HCT116 (cell line): Measurements from ENCODE around the gene SSR1. TPM values are rescaled to one million over a fixed set of nuclear protein-coding genes. Genes with fewer than 3 reads are reported as not detected.

ENCODE experiments used
- ATAC-seq: fragments of 200-7000 bp; cut with Tn5 transposase; 2 replicates; pipeline ENCODE4 v1.9.1; 2020; ENCODE audit warnings: mild to moderate bottlenecking, moderate library complexity
- BruUV-seq: library from RNA; stranded (reverse); fragments of 400-500 nt; replicated peaks from 2 replicates; lab custom pipeline; 2021; lab: Mats Ljungman, UMichigan
- CTCF ChIA-PET: fragments of 300-600 bp; sonication (Branson Sonifier 250); formaldehyde crosslinking; loops from one replicate; lab custom pipeline; 2021; ENCODE audit warnings: antibody characterized with exemption; lab: Charles Lee
- POLR2A ChIA-PET: fragments of 300-600, 350-600 bp; sonication (Branson Sonifier 250); formaldehyde crosslinking; loops from one replicate; lab custom pipeline; 2021; ENCODE audit warnings: antibody characterized with exemption; lab: Charles Lee
- RAD21 ChIA-PET, 2 experiments: fragments of 300-600 bp; sonication (Branson Sonifier 250); formaldehyde crosslinking; loops; one replicate each; lab custom pipeline; 2023; ENCODE audit warnings: low total read pairs in 2 of 2; ENCODE audit not compliant: uncharacterized antibody in 2 of 2, unreplicated experiment in 2 of 2, low non-redundant PET in 1 of 2; lab: Charles Lee
- DNase-seq: peaks from one replicate; pipeline ENCODE4 v3.0.0-alpha.2; 2010; ENCODE audit warnings: low read depth, low spot score
- H2AFZ ChIP-seq: fragments of 200-600 bp; shearing (Covaris generic), sonication (generic); 2 replicates; pipeline ENCODE4 v1.6.1; 2017; ENCODE audit warnings: low read depth, mixed run types, mixed read lengths, antibody characterized with exemption, low read length; ENCODE audit not compliant: poor library complexity, severe bottlenecking
- H3K27ac ChIP-seq: 2 replicates; pipeline ENCODE4 v1.5.1; 2012; ENCODE audit warnings: low read depth, low read length
- H3K27me3 ChIP-seq: fragments of 200-600 bp; sonication (generic); 2 replicates; pipeline ENCODE4 v1.6.1; 2016; ENCODE audit warnings: mixed run types, low read length, mixed read lengths; ENCODE audit not compliant: insufficient read depth
- H3K36me3 ChIP-seq, 2 experiments: fragments of 200-500 bp in 1 of 2; fragments of 200-600 bp in 1 of 2; sonication (Bioruptor generic) in 1 of 2; sonication (generic) in 1 of 2; 2 replicates each; pipeline versions ENCODE4 v1.5.1 to v1.6.1; 2014 to 2016; ENCODE audit warnings: low read length in 2 of 2, inconsistent platforms in 1 of 2, mixed read lengths in 1 of 2, mixed run types in 1 of 2; ENCODE audit not compliant: insufficient read depth in 2 of 2, control insufficient read depth in 1 of 2
- H3K4me1 ChIP-seq, 2 experiments: fragments of 200-600 bp in 1 of 2; sonication (generic) in 1 of 2; 2 replicates each; pipeline versions ENCODE4 v1.5.1 to v1.6.1; 2012 to 2017; ENCODE audit warnings: low read length in 2 of 2, inconsistent platforms in 1 of 2, mild to moderate bottlenecking in 1 of 2, mixed read lengths in 1 of 2, mixed run types in 1 of 2, moderate library complexity in 1 of 2; ENCODE audit not compliant: insufficient read depth in 2 of 2, control insufficient read depth in 1 of 2
- H3K4me2 ChIP-seq: fragments of 200-600 bp; sonication (generic); 2 replicates; pipeline ENCODE4 v1.6.1; 2017; ENCODE audit warnings: mixed run types, low read length, mixed read lengths
- H3K4me3 ChIP-seq, 2 experiments: fragments of 200-600 bp in 1 of 2; sonication (generic) in 1 of 2; replicated peaks in 1 of 2; 2 replicates each; pipeline ENCODE4 v1.5.1; 2011 to 2016; ENCODE audit warnings: low read length in 2 of 2, control low read depth in 1 of 2, low read depth in 1 of 2, mild to moderate bottlenecking in 1 of 2, mixed read lengths in 1 of 2, mixed run types in 1 of 2
- H3K79me2 ChIP-seq: fragments of 200-600 bp; sonication (generic); 2 replicates; pipeline ENCODE4 v1.6.1; 2017; ENCODE audit warnings: mild to moderate bottlenecking, mixed run types, low read length, moderate library complexity, mixed read lengths; ENCODE audit not compliant: insufficient read depth
- H3K9ac ChIP-seq: fragments of 200-600 bp; sonication (generic); 2 replicates; pipeline ENCODE4 v1.6.1; 2016; ENCODE audit warnings: low read length, mixed read lengths
- H3K9me2 ChIP-seq: fragments of 200-600 bp; sonication (generic), shearing (Covaris generic); 2 replicates; pipeline ENCODE4 v1.6.1; 2017; ENCODE audit warnings: mixed run types, mild to moderate bottlenecking, moderate library complexity; ENCODE audit not compliant: insufficient read depth
- H3K9me3 ChIP-seq, 2 experiments: fragments of 200-500 bp in 1 of 2; fragments of 200-600 bp in 1 of 2; sonication (Bioruptor generic) in 1 of 2; sonication (generic) in 1 of 2; 2 replicates each; pipeline ENCODE4 v1.6.1; 2014 to 2017; ENCODE audit warnings: low read length in 2 of 2, mixed read lengths in 2 of 2, inconsistent platforms in 1 of 2, low read depth in 1 of 2, mild to moderate bottlenecking in 1 of 2, mixed run types in 1 of 2, moderate library complexity in 1 of 2; ENCODE audit not compliant: control insufficient read depth in 1 of 2, insufficient read depth in 1 of 2
- H4K20me1 ChIP-seq: fragments of 200-600 bp; sonication (generic), shearing (Covaris generic); 2 replicates; pipeline ENCODE4 v1.6.1; 2017; ENCODE audit warnings: mixed run types, mild to moderate bottlenecking, moderate library complexity; ENCODE audit not compliant: insufficient read depth
- CBX3 ChIP-seq: IDR thresholded peaks from 2 replicates; pipeline ENCODE4 v1.6.1; 2012; ENCODE audit warnings: low read depth
- ELF1 ChIP-seq: IDR thresholded peaks from 2 replicates; pipeline ENCODE4 v1.6.1; 2012; ENCODE audit warnings: low read depth, borderline replicate concordance
- FOSL1 ChIP-seq: IDR thresholded peaks from 2 replicates; pipeline ENCODE4 v1.6.1; 2012; ENCODE audit warnings: low read depth
- RAD21 ChIP-seq: IDR thresholded peaks from 2 replicates; pipeline ENCODE4 v1.6.1; 2012; ENCODE audit warnings: low read depth, mild to moderate bottlenecking
- REST ChIP-seq: IDR thresholded peaks from 2 replicates; pipeline ENCODE4 v1.6.1; 2012; ENCODE audit warnings: low read depth
- SP1 ChIP-seq: IDR thresholded peaks from 2 replicates; pipeline ENCODE4 v1.6.1; 2012; ENCODE audit warnings: low read depth
- SRF ChIP-seq: IDR thresholded peaks from 2 replicates; pipeline ENCODE4 v1.6.1; 2012; ENCODE audit warnings: low read depth
- ZBTB33 ChIP-seq: IDR thresholded peaks from 2 replicates; pipeline ENCODE4 v1.6.1; 2011; ENCODE audit warnings: mild to moderate bottlenecking, low read length, moderate library complexity; ENCODE audit not compliant: insufficient replicate concordance; ENCODE audit errors: extremely low read depth
- ZNF274 ChIP-seq: fragments of 200-500 bp; sonication (Bioruptor generic); IDR thresholded peaks from 2 replicates; pipeline ENCODE4 v1.6.1; 2014; ENCODE audit warnings: mild to moderate bottlenecking, low read depth, low read length, inconsistent platforms
- intact Hi-C: fragments of 100-400 bp; cut with micrococcal nuclease; formaldehyde crosslinking; loops from 2 replicates; pipeline ENCODE4 v1.10.0; 2022
- total RNA-seq: library from RNA; stranded (reverse); gene quantifications from one replicate; pipeline ENCODE4 v1.2.1, GENCODE V29; 2021; ENCODE audit not compliant: unreplicated experiment

SSR1 gene
- total RNA-seq, 1 experiment from 2014 or later, result 127 TPM

- no peaks in the 10 kb centered on the region for H3K9me3 ChIP-seq
- no peaks in the 10 kb centered on the region for H3K9me2 ChIP-seq
- no peak overlapping the region for H3K9ac ChIP-seq
- ChIA-PET RAD21 (no interaction called here), CTCF (no interaction called here)
- H2AFZ ChIP-seq, result no peak overlapping the region
- peaks cover 14 to 26% of the 10 kb centered on the region in 2 experiments; a peak in 3 of 4 replicates for H3K36me3 ChIP-seq
- no peaks in the 10 kb centered on the region; the same call in 1 of the 2 replicates for H4K20me1 ChIP-seq
- no peak for DNase-seq
- no peak overlapping the region for H3K4me2 ChIP-seq
- no TSS peak for BruUV-seq
- no peak overlapping the region for H3K4me3 ChIP-seq
- H3K27ac ChIP-seq, result no peak overlapping the region
- TF ChIP-seq ELF1, result no peak
- TF ChIP-seq REST, result no peak
- TF ChIP-seq, all 23 proteins: peak for 0
- H3K4me1 ChIP-seq, result no peaks in the 10 kb centered on the region
- no peak for ATAC-seq
- H3K27me3 ChIP-seq, result no peaks in the 10 kb centered on the region
- H3K79me2 ChIP-seq, result no peaks in the 10 kb centered on the region
- intact Hi-C loops, result no loop called here
- POLR2A ChIA-PET, result no interaction called here
These were observed 84.2 kb downstream of the SSR1 start for GRCh38 chr6:7228662-7229375.

GRCh38 chr6:7224731-7225130 lies 88.3 kb downstream of the SSR1 start:
- H3K27ac ChIP-seq, result no peak overlapping the region
- ChIA-PET POLR2A (no interaction called here), RAD21 (no interaction called here), CTCF (no interaction called here)
- ATAC-seq (no peak), DNase-seq (no peak)
- H3K4me3 ChIP-seq, result no peak overlapping the region
- H3K27me3 ChIP-seq, result no peaks in the 10 kb centered on the region
- no TSS peak for BruUV-seq
- no peaks in the 10 kb centered on the region for H3K9me3 ChIP-seq
- H3K4me2 ChIP-seq, result no peak overlapping the region
- intact Hi-C loops, result no loop called here
- H2AFZ ChIP-seq, result no peak overlapping the region
- H3K9me2 ChIP-seq, result no peaks in the 10 kb centered on the region
- no peaks in the 10 kb centered on the region; the same call in 1 of the 2 replicates for H3K79me2 ChIP-seq
- no peak overlapping the region for H3K9ac ChIP-seq
- peaks cover 6 to 19% of the 10 kb centered on the region in 2 experiments for H3K36me3 ChIP-seq
- H4K20me1 ChIP-seq, result no peaks in the 10 kb centered on the region; the same call in 1 of the 2 replicates
- H3K4me1 ChIP-seq, result no peaks in the 10 kb centered on the region
- TF ChIP-seq ZNF274 (no peak), FOSL1 (no peak), ELF1 (no peak), SRF (no peak), CBX3 (no peak), ZBTB33 (no peak), REST (no peak), RAD21 (no peak), SP1 (no peak)
